NCI-H524 (cell line): Measurements from ENCODE around the gene SLC35F6.
A peak's percentile ranks its signal among the peaks of the same experiment; 100 is the strongest.
"Not testable (repeated sequence)": the region's sequence is repeated elsewhere in the genome, so short reads cannot be mapped to it uniquely, and the experiment has no call there.

Experiments
- DNase-seq, 2 experiments: peaks; one replicate each; lab custom pipeline; 2025; lab: John Stamatoyannopoulos, UW

Gene SLC35F6

DNA sequence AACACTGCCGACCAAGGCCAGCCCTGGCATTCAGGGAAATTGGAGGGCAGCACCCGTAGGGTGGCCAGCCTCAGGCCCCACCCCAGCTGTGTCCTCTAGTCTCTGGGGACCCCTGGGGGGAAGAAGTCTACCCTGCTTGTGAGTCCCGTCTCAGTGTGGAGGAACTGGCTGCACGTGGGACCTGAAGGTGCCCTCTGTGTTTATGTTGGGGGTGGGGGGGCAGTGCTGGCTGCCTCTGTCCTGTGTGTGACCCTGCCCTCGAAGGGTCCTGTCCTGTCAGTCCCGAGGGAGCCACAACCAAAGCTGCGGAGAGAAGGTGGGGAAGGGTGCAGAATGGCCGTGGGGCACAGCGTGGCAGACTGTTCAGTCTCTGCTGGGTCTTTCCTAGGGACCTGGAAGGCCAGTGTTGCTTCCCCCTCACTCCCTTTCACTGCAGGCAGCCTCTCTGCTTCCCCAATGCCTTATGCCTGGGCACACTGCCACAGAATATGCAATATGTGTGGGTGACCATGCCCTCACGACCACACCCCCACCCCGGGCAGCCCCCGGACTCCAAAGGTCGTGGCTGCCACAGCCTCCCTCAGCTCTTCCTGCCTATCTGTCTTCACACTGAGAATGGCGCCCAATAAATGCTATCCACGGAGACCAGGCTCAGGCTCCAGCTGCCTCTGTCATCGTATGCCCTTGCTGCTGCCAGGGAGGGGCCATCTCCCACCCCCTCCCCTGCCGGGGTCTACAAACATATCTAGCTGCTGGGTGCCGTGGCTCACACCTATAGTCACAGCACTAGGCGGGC lies 33.3 kb upstream of the SLC35F6 start:
- no peak for DNase-seq

DNA sequence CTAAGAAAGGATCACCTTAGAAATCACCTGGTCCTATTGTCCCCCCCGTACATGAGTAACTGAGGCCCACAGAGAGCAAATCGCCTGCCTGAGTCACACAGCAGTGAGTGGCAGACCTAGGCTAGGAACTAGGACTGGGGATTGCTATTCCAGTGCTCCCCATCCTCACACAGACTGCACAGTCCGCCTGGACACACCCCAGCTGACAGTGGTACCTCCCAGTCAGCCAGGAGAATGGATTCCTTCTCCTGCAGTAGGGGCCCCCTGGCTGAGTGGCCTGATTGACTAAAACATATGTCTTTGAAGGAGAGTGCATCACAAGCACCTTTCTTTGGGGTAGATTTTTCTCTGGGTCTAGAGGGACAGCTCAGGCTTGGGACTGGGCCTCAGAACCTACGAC lies 32.4 kb upstream of the SLC35F6 start:
- DNase-seq, result peak in 1 of 2 experiments; percentile 46

DNA sequence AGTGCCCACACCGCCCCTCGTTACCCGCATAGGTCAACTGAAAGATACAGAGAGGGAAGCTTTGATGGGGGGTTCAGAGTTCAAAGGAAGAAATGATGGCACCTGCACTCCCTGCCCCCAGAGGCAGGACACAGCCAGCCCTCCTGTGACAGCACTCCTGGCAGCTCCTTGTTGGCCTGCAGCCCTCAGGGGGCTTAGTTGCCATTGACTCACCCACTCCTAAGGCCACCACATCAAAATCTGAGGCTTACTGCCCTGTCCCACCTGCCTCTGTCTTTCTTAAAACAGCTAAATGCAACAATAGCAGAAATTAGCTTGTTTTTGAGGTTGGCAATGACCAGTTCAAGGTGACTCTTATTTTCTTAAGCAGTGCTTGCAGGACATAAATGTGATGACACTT lies 31.6 kb upstream of the SLC35F6 start:
- DNase-seq, result no peak

DNA sequence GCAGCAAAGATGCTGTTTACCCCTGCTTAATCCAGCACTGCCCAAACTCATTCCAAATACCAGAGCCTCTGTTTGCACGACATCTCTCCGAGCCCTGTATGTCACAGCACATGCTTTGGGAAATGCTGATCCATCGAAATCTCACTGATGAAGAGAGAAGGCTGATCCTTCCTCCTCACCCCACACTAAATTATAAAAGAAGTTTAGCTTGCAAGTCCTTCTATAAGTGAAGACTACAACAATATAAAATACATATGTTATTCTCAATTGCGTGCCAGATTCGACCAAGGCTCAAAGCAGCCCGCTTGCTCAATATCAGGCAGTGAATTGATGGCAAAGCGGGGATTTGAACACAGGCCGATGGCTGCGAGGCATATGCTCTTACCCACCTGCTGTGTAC lies 30.7 kb upstream of the SLC35F6 start:
- no peak for DNase-seq

DNA sequence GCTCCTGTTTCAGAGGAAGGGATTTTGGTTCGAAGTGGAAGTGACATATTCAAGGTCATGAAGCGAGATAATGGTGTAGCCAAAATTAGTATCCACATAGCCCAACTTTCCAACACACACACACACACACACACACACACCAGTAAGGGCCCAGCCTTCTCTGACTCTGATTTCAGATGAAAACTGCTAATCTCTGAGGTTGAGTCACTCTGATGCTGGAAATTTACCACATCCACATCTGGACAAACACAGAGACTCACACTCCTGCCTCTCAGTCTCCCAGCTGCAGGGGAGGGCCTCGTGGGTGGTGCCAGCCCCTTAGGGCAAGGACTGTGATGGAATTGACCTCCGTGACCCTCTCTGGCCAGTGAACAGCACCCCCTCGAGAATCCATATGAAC lies 29.0 kb upstream of the SLC35F6 start:
- no peak for DNase-seq

DNA sequence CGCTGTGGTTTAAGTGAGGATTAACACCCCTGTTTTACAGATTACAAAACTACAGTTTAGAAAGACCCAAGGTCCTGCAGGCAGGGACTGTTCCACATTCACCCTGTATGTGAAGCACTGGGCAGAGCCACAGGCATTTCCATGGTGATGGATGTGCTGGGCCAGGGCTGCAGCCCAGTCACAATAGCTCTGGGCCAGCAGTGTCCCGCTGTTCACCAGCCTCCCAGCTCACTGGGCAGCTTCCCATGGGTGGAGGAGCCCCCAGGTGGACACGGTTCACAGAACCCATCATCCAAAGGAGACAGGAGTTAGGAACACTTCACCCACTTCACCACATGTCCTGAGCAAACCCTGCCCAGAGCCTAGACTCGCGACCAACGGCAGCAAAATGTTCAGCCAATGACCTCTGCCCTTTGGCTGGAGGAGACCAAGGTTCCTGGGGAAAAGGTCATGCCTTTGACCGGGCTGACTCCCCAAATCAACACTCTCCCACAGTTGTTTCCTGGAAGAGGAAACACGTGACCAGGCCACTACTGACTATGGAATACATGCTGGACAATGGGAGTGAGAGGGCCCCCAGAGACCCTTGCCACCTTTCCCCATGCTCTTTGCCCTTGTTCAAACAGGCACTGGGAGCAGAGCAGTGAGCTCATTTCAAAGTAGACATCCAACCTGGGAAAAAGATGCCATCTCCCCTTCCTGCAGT lies 28.0 kb upstream of the SLC35F6 start:
- peak in 1 of 2 experiments; percentile 27 for DNase-seq

DNA sequence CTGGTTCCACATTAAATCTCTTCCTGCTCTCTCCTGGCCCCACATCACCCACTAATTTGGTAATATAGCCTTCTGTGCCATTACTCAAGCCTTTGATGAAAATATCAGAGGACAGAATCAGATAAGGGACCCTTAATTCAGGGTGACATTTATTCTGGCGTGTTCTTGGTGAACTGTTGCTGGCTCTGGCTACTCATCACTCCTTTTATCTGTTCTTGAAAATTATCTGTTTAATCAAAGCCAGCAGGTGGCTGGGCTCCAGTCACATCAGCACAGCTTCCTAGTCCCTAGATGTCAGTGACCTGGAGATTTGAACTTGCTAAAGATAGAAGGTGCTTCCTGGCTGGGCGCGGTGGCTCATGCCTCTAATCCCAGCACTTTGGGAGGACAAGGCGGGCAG lies 26.9 kb upstream of the SLC35F6 start:
- no peak for DNase-seq

DNA sequence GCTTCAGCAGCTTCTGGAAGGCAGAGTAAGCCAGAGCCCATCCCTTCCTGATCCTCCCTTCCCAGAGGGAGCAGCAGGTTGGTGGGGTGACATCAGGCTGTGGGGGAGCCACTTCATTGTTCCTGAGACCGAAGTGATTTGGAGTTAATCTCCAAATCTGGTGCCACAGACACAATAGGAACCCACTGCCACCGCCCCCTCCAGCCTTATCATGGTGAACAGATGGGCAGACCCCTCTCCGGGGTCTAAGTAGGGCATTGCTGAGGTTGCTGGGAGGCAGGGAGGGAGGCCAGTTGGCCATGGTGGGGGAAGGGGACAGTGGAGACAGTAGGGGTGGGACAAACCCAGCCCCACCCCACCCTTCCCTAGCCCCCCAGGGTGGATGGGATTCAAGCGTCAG lies 25.6 kb upstream of the SLC35F6 start:
- peak; percentile 96 to 98 for DNase-seq

DNA sequence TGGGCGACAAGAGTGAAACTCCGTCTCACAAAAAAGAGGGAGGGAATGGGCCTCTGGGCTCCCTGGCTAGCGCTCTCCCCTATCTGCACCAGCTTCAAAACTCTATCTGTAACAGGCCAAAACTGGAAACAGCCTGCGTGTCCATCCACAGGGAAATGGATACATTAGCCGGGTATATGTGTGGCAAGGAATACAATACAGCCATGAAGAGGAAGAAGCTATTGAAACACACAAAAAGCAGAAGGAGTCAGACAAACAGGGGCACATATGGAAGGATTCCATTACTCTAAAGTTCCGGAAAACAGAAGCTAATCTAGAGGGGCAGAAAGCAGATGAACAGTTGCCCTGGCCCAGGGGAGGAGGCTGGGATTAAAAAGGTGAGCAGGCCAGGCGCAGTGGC lies 24.6 kb upstream of the SLC35F6 start:
- DNase-seq, result no peak

DNA sequence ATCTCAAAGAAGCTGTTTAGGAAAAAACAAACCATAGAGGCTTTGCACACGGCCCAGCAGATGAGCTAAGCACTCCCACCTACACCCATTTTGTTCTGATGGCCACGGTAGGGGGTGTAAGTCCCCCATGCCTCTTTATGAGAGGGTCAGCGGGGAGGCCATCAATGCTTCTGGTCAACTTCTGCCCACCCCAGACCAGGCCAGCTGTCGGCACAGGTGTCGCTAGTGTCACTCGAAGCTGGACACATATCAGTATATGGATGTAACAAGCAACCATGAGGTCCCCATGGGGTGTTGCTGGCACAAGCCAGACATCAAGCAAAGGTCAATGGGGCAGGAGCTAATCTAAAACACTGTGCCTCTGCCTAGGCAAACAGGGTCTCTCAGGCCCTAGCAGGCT lies 23.7 kb upstream of the SLC35F6 start:
- DNase-seq, result no peak

DNA sequence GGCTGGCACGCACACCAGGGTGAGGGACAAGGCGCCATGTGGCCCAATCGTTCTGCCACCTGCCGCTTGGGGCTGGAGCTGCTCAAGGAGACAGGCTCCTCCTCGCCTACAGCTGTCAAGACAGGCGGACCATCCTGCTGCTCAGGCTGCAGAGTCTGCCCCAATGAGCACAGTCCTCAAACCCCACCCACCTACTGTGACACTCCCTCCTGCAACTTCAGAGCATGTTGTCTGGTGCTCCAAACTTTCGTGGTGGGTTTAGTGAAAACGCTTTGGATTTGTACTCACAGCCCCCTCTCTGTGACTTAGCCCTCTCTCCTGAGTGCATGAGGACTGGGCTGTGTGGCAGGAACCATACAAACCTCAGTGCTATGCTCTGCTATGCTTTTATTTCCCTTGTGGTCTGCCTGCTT lies 23.2 kb upstream of the SLC35F6 start:
- DNase-seq, result peak; percentile 95 to 97

DNA sequence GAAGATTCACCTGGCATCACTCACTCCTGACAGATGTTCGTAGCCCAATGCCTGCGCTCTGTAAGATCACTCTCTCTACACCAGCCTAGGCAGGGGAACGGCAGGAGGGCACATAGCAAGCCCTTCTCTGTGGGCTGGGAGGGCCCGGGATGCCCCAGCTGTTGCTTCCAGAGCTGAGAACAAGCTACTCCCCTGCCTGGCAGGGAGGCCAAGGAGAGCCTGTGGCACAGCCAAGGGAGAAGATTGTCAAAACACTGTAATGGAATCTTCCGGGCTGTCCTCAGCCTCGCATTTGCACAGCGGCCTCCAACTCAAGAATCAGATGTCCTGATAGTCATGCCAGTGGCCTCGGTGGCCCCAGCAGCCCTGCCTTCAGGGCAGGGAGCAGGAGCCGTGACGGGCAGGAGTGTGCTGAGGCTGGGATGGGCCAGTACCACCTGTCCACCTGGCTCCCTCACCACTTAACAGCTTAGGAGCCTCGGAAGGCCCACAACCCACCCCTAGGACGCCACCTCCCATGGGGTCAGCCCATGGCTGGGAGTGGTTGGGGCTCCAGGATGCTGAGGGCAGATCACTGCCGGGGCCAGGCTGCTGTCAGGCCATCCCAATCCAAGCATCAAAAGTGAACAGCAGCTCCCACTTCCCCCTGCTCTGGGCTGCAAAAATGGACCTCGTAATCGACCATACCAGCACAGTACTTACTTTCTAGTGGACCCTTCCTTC lies 21.9 kb upstream of the SLC35F6 start:
- peak; percentile 35 to 76 for DNase-seq

DNA sequence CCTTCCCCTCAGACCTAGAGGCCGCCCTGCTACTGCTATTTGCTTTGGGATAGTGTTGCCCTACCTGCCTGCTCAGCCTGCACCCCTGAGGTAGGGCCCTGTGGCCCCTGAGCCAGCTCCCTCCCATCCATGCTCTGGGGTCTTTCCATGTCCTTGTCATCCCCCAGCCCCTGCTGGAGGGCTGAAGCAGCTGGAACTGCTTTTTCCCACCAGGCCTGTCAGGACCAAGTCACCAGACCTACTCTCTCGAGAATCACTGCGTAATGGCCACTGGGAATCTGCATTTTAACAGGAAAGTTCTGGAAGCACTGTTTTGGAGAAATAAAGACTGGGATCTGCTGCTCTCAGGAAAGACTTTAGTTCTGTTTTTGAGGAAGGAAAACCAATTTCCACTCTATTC lies 20.2 kb upstream of the SLC35F6 start:
- DNase-seq, result no peak

DNA sequence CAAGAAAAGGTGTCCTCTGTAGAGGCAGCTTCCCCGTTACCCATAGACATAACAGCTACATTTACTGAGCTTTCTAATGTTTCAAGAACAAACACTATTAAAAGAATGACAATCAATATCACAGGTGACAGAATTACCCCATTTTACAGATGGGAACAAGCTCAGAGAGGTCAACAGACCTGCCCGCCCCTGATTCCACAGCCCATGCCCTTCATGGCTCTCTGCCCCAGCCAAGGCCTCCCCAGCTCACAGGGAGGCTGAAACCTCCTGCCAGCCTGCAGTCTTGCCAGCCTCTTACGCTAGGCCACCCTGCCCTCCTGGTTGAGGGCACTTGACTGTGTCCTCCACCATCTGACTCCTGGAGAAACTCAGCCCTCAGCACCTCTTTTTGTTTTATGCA lies 19.1 kb upstream of the SLC35F6 start:
- DNase-seq, result peak in 1 of 2 experiments; percentile 50

DNA sequence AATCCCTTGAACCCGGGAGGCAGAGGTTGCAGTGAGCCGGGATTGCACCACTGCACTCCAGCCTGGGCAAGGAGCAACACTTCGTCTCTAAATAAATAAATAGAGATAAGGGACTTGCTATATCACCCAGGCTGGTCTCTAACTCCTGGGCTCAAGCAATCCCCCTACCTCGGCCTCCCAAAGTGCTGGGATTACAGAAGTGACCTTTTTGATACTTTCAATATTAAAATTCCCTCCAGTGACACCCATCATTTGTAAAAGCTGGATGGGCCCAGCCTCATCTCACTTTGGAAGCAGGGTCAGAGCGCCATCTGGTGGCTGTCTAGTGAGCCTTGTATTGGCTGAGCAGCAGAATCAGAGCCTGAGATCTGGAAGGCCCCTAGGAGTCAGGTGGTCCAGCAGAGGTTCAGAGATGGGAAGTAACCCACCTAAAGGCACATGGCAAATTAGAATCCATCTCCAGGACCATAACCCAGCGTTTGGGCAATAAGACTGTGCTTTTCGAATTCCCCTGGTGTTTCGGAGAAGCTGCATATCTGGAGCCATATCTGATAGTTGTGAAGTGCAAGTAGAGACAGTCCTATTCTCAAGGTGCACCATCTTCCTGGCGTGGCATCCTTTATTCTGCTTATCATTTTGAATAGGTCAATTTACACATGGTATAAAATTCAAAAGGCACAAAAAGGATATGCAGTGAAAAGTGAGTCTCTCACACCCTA lies 18.3 kb upstream of the SLC35F6 start:
- DNase-seq, result peak; percentile 84 to 85

DNA sequence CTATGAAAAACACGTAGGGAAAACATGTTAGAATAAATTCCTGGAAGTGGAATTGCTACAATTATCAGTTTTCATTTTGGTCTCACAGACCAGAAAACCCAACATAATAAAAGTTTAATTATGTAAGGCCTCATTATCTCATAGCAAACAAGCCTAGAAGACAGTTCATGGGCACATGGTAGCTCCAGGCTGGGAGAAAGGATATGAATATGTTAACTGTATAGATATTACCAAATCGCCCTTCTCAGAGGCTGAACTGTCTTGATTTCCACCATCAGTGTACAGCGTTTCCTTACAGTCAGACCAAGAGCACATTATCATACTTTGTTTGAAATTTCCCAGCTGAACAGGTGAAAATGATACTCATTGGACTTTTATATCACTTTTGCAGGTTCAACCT lies 17.1 kb upstream of the SLC35F6 start:
- no peak for DNase-seq

DNA sequence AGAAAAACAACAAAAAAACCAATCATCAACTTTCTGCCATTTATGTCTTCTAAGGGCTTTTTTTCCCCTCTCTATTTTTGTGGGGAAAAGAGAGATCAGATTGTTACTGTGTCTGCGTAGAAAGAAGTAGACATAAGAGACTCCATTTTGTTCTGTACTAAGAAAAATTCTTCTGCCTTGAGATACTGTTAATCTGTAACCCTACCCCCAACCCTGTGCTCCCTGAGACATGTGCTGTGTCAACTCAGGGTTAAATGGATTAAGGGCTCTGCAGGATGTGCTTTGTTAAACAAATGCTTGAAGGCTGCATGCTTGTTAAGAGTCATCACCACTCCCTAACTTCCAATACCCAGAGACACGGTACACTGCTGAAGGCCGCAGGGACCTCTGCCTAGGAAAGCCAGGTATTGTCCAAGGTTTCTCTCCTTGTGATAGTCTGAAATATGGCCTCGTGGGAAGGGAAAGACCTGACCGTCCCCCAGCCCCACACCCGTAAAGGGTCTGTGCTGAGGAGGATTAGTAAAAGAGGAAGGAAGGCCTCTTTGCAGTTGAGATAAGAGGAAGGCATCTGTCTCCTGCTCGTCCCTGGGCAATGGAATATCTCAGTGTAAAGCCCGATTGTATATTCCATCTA lies 14.2 kb upstream of the SLC35F6 start:
- peak; percentile 68 to 69 for DNase-seq

DNA sequence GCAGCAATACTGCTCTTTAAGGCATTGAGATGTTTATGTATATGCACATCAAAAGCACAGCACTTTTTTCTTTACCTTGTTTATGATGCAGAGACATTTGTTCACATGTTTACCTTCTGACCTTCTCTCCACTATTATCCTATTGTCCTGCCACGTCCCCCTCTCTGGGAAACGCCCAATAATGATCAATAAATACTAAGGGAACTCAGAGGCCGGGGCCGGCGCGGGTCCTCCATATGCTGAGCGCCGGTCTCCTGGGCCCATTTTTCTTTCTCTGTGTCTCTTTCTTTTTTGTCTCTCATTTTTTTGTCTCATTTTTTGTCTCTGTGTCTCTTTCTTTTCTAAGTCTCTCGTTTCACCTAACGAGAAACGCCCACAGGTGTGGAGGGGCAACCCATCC lies 13.6 kb upstream of the SLC35F6 start:
- not testable (repeated sequence) for DNase-seq

DNA sequence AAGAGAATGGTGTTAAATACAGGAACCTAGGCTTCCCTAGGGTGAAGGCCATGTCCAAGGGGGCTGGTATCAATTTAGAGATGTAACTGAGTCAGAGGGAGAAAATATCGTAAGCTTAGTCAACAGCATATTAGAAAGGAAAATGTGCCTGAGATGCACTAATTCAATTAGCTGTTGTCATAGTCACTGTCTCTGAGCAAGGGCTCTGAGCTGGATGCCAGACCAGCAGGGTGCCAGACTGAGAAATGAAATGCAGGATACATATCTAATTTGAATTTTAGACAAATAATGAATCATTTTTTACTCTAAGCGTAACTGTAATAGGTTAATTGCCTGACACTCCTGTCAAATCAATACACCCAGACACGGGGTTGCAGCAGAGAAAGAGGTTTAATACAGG lies 11.4 kb upstream of the SLC35F6 start:
- no peak for DNase-seq

DNA sequence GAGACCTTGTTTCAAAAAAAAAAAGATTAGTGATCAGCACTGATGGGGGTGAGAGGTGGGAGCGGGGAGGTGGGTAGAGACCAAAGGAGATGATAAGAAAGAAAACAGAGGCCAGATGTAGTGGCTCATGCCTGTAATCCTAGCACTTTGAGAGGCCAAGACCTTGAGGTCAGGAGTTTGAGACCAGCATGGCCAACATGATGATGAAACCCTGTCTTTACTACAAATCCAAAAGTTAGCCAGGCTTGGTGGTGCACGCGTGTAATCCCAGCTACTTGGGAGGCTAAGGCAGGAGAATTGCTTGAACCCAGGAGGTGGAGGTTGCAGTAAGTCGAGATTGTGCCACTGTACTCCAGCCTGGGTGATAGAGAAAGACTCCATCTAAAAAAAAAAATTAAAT lies 9.5 kb upstream of the SLC35F6 start:
- no peak for DNase-seq

DNA sequence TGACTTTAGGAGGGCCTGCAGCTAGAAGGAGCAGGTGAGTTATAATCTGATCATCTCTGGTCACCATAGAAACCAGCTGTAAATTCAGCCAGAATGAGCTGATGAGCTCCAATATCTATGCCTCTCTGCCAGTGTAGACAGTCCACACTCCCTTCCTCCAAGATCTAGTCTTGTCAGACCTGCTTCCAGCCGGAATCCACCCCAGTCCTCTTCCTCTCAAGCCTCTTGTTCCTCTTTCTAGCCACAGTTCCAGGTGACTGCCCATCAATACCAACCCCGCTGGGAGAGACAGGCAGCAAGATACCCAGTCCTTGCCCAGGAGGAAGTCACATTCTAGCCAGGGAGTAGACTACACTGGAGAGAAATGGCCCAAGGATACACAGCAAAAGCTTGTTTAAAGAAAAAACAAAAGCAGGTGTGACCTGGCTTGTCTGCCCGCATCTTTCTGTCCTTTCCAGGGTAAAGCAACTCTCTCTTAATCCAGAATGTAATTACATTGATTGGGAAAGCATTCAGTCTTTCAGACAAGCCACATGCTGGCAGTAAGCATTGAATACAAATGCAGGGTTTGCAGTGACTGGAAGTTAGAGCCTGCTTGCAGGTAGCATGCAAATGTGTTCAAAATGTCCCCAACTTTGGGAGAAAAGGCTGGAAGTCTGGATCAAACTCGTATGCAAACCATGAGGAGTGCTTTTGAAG lies 9.0 kb upstream of the SLC35F6 start:
- no peak for DNase-seq
